ENCODE data around the gene SPATS2L. TPM values are rescaled to one million over a fixed set of nuclear protein-coding genes. Genes with fewer than 3 reads are reported as not detected.

Gene SPATS2L
- total RNA-seq, 1 experiment from 2014 or later, result 112 TPM

DNA sequence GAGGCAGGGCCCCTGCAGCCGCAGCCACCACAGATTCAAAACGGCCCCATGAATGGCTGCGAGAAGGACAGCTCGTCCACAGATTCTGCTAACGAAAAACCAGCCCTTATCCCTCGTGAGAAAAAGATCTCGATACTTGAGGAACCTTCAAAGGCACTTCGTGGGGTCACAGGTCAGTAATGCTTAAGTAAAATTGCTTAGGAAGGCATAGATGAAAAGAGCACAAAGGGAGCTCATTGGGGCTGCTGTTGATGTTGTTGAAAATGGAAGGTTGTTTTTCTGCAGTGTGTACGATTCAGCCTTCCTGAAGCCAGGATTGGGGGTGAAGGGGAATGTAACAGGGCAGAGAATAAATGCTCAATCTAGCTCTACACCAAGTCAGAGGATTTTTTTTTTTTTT lies 112.8 kb downstream of the SPATS2L start:
- Mint-ChIP-seq H3K9me3 (no peaks in the 10 kb centered on the region), H3K27me3 (ENCODE audit: low read depth) (no peaks in the 10 kb centered on the region), H3K4me3 (no peak overlapping the region), H3K27ac (peak overlapping the region; percentile 69), H3K36me3 (peaks cover 55% of the 10 kb centered on the region), H3K4me1 (peaks cover 36% of the 10 kb centered on the region)
- ChIA-PET POLR2A (no interaction called here), CTCF (interaction anchor here (1.0 to 2.7 kb wide), 2 partner anchors 434 to 446 kb away, joined by 3 to 5 read pairs; no protein-coding TSS in a partner anchor)
- DNase-seq (ENCODE audit: low spot score) (no peak), ATAC-seq (no peak)
- no peak for TF ChIP-seq NFE2L1 (CRISPR knock-in tag; IDR thresholded peaks at IDR 0.05)
- TF ChIP-seq ZNF532 (CRISPR knock-in tag; IDR thresholded peaks at IDR 0.05; ENCODE audit: borderline replicate concordance), result no peak
- no peak for TF ChIP-seq ZSCAN18 (CRISPR knock-in tag; IDR thresholded peaks at IDR 0.05)
- no peak for TF ChIP-seq MXD4 (CRISPR knock-in tag; IDR thresholded peaks at IDR 0.05; ENCODE audit: borderline replicate concordance)
- TF ChIP-seq, protein P1, sequence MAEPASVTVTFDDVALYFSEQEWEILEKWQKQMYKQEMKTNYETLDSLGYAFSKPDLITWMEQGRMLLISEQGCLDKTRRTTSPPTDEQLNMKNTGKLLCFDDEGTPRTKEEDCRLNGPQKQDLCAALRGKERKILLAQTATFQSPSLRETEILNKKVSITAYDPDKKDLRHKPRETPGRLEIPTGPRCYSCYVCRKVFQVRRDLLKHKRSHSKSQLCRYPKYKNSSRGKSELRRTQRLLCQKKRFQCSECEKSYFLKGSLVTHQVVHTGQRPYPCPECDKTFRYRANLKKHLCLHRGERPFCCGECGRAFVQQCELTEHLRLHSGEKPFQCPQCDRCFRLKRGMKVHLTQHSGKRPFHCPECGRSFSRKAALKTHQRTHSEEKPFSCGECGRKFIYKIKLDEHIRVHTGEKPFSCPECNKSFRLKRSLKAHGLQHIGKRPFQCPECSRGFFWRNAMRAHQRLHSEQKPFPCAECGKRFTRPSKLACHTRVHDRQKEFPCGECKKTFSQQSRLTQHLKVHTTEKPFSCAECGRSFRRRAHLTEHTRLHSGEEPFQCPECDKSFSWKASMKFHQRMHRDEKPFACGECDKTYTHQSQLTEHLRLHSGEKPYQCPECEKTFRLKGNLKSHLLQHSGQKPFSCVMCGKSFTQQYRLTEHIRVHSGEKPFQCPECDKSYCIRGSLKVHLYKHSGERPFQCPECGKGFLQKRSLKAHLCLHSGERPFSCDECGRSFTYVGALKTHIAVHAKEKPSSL (CRISPR knock-in tag; conservative IDR thresholded peaks at IDR 0.05), result no peak
- TF ChIP-seq NFYB (CRISPR knock-in tag; conservative IDR thresholded peaks at IDR 0.05; ENCODE audit: low read depth), result no peak
- TF ChIP-seq SMAD3 (CRISPR knock-in tag; IDR thresholded peaks at IDR 0.05; ENCODE audit: borderline replicate concordance), result no peak
- no peak for TF ChIP-seq CBFB (CRISPR knock-in tag; IDR thresholded peaks at IDR 0.05; ENCODE audit: low read depth)

DNA sequence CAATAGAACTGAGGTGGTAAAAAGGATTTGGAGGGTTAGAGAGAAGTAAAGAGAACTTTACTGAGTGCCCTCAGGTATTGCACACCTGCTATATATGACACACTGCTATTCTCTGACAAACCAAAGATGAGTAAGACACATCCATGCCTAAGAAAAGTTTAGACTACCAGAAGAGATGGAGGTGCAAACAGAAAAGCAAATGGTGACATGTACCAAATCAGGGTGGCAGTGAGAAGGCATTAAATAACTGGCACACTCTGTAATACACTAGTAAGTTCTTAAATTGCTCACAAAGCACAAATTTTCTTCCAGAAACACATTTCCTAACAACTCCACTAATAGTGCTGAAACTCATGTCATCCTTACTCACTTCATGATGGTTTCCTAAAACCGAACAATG lies 114.8 kb downstream of the SPATS2L start:
- H3K4me1 Mint-ChIP-seq, result peaks cover 41% of the 10 kb centered on the region
- ATAC-seq (no peak), DNase-seq (ENCODE audit: low spot score) (no peak)
- no peak for TF ChIP-seq USF1 (CRISPR knock-in tag; IDR thresholded peaks at IDR 0.05)
- TF ChIP-seq TP53 (CRISPR knock-in tag; IDR thresholded peaks at IDR 0.05), result no peak
- no peak for TF ChIP-seq ETV6 (CRISPR knock-in tag; IDR thresholded peaks at IDR 0.05)
- TF ChIP-seq, protein P2, sequence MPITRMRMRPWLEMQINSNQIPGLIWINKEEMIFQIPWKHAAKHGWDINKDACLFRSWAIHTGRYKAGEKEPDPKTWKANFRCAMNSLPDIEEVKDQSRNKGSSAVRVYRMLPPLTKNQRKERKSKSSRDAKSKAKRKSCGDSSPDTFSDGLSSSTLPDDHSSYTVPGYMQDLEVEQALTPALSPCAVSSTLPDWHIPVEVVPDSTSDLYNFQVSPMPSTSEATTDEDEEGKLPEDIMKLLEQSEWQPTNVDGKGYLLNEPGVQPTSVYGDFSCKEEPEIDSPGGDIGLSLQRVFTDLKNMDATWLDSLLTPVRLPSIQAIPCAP (CRISPR knock-in tag; IDR thresholded peaks at IDR 0.05), result no peak
- TF ChIP-seq, protein P3, sequence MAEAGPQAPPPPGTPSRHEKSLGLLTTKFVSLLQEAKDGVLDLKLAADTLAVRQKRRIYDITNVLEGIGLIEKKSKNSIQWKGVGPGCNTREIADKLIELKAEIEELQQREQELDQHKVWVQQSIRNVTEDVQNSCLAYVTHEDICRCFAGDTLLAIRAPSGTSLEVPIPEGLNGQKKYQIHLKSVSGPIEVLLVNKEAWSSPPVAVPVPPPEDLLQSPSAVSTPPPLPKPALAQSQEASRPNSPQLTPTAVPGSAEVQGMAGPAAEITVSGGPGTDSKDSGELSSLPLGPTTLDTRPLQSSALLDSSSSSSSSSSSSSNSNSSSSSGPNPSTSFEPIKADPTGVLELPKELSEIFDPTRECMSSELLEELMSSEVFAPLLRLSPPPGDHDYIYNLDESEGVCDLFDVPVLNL (CRISPR knock-in tag; IDR thresholded peaks at IDR 0.05; ENCODE audit: borderline replicate concordance, low read depth), result no peak
- TF ChIP-seq JUN (CRISPR knock-in tag; IDR thresholded peaks at IDR 0.05), result no peak
- no peak for TF ChIP-seq ZNF317 (CRISPR knock-in tag; IDR thresholded peaks at IDR 0.05; ENCODE audit: borderline replicate concordance, low read depth)
- TF ChIP-seq ZNF396 (CRISPR knock-in tag; IDR thresholded peaks at IDR 0.05; ENCODE audit: borderline replicate concordance), result no peak
- no peak for TF ChIP-seq ATF3 (CRISPR knock-in tag; conservative IDR thresholded peaks at IDR 0.05)
- no peak for TF ChIP-seq ZBTB43 (CRISPR knock-in tag; IDR thresholded peaks at IDR 0.05)
- peaks cover 60% of the 10 kb centered on the region for H3K36me3 Mint-ChIP-seq
- H3K27ac Mint-ChIP-seq, result 0 out of 2 replicates have a peak overlapping the region, but pooled peaks have one; percentile 25
- ChIA-PET CTCF (no interaction called here), POLR2A (no interaction called here)
- H3K9me3 Mint-ChIP-seq, result no peaks in the 10 kb centered on the region
- no peak overlapping the region for H3K4me3 Mint-ChIP-seq
- no peaks in the 10 kb centered on the region for H3K27me3 Mint-ChIP-seq (ENCODE audit: low read depth)
